GM21367 (cell line): ENCODE data around the gene RAB8B.
"Not testable (repeated sequence)": the region's sequence is repeated elsewhere in the genome, so short reads cannot be mapped to it uniquely, and the experiment has no call there.

Source experiments
- ATAC-seq: cut with Tn5 transposase; IDR thresholded peaks from one replicate; pipeline ENCODE4 v1.9.1; 2021; ENCODE audit not compliant: unreplicated experiment

Gene RAB8B

GRCh38 chr15:63233667-63234423 lies 44.4 kb downstream of the RAB8B start:
- no peak for ATAC-seq

GRCh38 chr15:63234451-63234870 lies 45.1 kb downstream of the RAB8B start:
- no peak for ATAC-seq

GRCh38 chr15:63236272-63236671 lies 46.9 kb downstream of the RAB8B start:
- no peak for ATAC-seq

- ATAC-seq = not testable (repeated sequence)
Observed at GRCh38 chr15:63237086-63237485, 47.7 kb downstream of the RAB8B start.

GRCh38 chr15:63238171-63238570 lies 48.8 kb downstream of the RAB8B start:
- no peak for ATAC-seq

- no peak for ATAC-seq
Observed at GRCh38 chr15:63238796-63239195, 49.4 kb downstream of the RAB8B start.

GRCh38 chr15:63240109-63240508 lies 50.7 kb downstream of the RAB8B start:
- no peak for ATAC-seq

- no peak for ATAC-seq
Observed at GRCh38 chr15:63241316-63241715, 51.9 kb downstream of the RAB8B start.

GRCh38 chr15:63243101-63243500 lies 53.7 kb downstream of the RAB8B start:
- no peak for ATAC-seq

- ATAC-seq = no peak
Observed at GRCh38 chr15:63243776-63244175, 54.4 kb downstream of the RAB8B start.

GRCh38 chr15:63244399-63244798 lies 55.0 kb downstream of the RAB8B start:
- no peak for ATAC-seq

GRCh38 chr15:63244976-63245645 lies 55.7 kb downstream of the RAB8B start:
- no peak for ATAC-seq

- no peak for ATAC-seq
Observed at GRCh38 chr15:63246691-63247469, 57.5 kb downstream of the RAB8B start.

- no peak for ATAC-seq
Observed at GRCh38 chr15:63250312-63250965, 61.0 kb downstream of the RAB8B start.

- no peak for ATAC-seq
Observed at GRCh38 chr15:63251701-63252100, 62.3 kb downstream of the RAB8B start.

GRCh38 chr15:63252292-63252691 lies 62.9 kb downstream of the RAB8B start:
- ATAC-seq = no peak

GRCh38 chr15:63254991-63255390 lies 65.6 kb downstream of the RAB8B start:
- no peak for ATAC-seq

GRCh38 chr15:63255489-63255990 lies 66.1 kb downstream of the RAB8B start:
- ATAC-seq = no peak

GRCh38 chr15:63256433-63257274 lies 67.2 kb downstream of the RAB8B start:
- no peak for ATAC-seq

GRCh38 chr15:63258658-63259057 lies 69.3 kb downstream of the RAB8B start:
- no peak for ATAC-seq
